Caco-2 (cell line): ENCODE results near the gene OGG1. TPM values are rescaled to one million over a fixed set of nuclear protein-coding genes. Genes with fewer than 3 reads are reported as not detected.

Experiments
- BruUV-seq: library from RNA; stranded (reverse); fragments of 400-500 nt; replicated peaks from 2 replicates; lab custom pipeline; 2021; lab: Mats Ljungman, UMichigan
- CTCF ChIA-PET: fragments of 300-600 bp; sonication (Branson Sonifier 250); formaldehyde crosslinking; loops from one replicate; lab custom pipeline; 2022; ENCODE audit warnings: antibody characterized with exemption; lab: Charles Lee
- POLR2A ChIA-PET: fragments of 300-600 bp; sonication (Branson Sonifier 250); formaldehyde crosslinking; loops from one replicate; lab custom pipeline; 2022; ENCODE audit warnings: antibody characterized with exemption; lab: Charles Lee
- DNase-seq, 2 experiments: peaks; one replicate each; pipeline versions ENCODE4 v3.0.0 to v3.0.0-alpha.2; 2020 to 2022
- H3K27me3 ChIP-seq: replicated peaks from 2 replicates; pipeline ENCODE4 v1.6.0; 2011; ENCODE audit warnings: low read length; ENCODE audit not compliant: control insufficient read depth, insufficient read depth
- H3K36me3 ChIP-seq: 2 replicates; pipeline ENCODE4 v1.5.1; 2011; ENCODE audit warnings: low read length; ENCODE audit not compliant: control insufficient read depth, insufficient read depth
- H3K4me1 ChIP-seq: fragments of 250-450 bp; sonication (Bioruptor Pico); 2 replicates; pipeline ENCODE4 v1.5.1; 2020; ENCODE audit warnings: mild to moderate bottlenecking
- H3K4me3 ChIP-seq: 2 replicates; pipeline ENCODE4 v1.5.1; 2011; ENCODE audit warnings: low read depth, mild to moderate bottlenecking, control low read depth, low read length
- H3K9me3 ChIP-seq: fragments of 250-450 bp; sonication (Bioruptor Pico); 2 replicates; pipeline ENCODE4 v1.5.1; 2020; ENCODE audit warnings: mild to moderate bottlenecking, moderate library complexity
- H3K27ac Mint-ChIP-seq: one replicate; pipeline ENCODE4 v1.8.0; 2022; ENCODE audit warnings: mixed read lengths; ENCODE audit not compliant: unreplicated experiment
- H3K27me3 Mint-ChIP-seq: one replicate; pipeline ENCODE4 v1.8.0; 2022; ENCODE audit warnings: mixed read lengths; ENCODE audit not compliant: insufficient read depth, unreplicated experiment
- H3K36me3 Mint-ChIP-seq: one replicate; pipeline ENCODE4 v1.8.0; 2022; ENCODE audit warnings: mild to moderate bottlenecking, mixed read lengths; ENCODE audit not compliant: insufficient read depth, unreplicated experiment
- H3K4me1 Mint-ChIP-seq: one replicate; pipeline ENCODE4 v1.8.0; 2022; ENCODE audit warnings: low read depth, mixed read lengths; ENCODE audit not compliant: unreplicated experiment
- H3K4me3 Mint-ChIP-seq: one replicate; pipeline ENCODE4 v1.8.0; 2022; ENCODE audit warnings: mild to moderate bottlenecking, moderate library complexity, mixed read lengths; ENCODE audit not compliant: unreplicated experiment
- H3K9me3 Mint-ChIP-seq: one replicate; pipeline ENCODE4 v1.8.0; 2022; ENCODE audit warnings: mixed read lengths; ENCODE audit not compliant: unreplicated experiment
- intact Hi-C: fragments of 100-400 bp; cut with micrococcal nuclease; formaldehyde crosslinking; loops from one replicate; pipeline ENCODE4 v1.10.0; 2022; ENCODE audit not compliant: unreplicated experiment
- total RNA-seq: library from RNA; stranded (reverse); gene quantifications from 2 replicates; pipeline ENCODE4 v1.2.3, GENCODE V29; 2022
- TF ChIP-seq, protein P1 (sequence below), 2 experiments: fragments of 200-600 bp in 1 of 2; IDR thresholded peaks; 1 replicate in 1 of 2; 2 replicates in 1 of 2; pipeline versions ENCODE4 v1.5.1 to v1.8.0; 2011 to 2022; ENCODE audit warnings: antibody characterized with exemption in 1 of 2, control low read depth in 1 of 2, inconsistent platforms in 1 of 2, low read depth in 1 of 2, low read length in 1 of 2, mild to moderate bottlenecking in 1 of 2, moderate library complexity in 1 of 2; ENCODE audit not compliant: insufficient read depth in 1 of 2, severe bottlenecking in 1 of 2, unreplicated experiment in 1 of 2

OGG1 gene
- total RNA-seq, 1 experiment from 2014 or later, result 25.3 TPM

DNA sequence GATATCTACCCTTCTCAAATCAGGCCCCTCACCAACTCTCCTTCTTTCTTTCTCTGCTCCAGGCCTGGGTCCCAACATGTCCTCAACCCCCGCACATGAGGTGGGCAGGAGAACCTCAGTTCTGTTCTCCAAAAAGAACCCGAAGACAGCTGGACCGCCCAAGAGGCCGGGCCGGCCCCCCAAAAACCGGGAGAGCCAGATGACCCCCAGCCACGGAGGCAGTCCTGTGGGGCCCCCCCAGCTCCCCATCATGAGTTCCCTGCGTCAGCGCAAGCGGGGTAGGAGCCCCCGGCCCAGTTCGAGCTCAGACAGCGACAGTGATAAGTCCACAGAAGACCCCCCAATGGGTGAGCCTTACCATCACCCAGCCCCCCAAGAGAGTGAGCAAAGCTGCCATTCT is 5.6 kb upstream of the OGG1 start:
- Histone ChIP-seq H3K27me3 (no peaks in the 10 kb centered on the region), H3K4me3 (no peak overlapping the region), H3K4me1 (0 out of 2 replicates have a peak, but pooled peaks cover 4% of the 10 kb centered on the region), H3K9me3 (no peaks in the 10 kb centered on the region), H3K36me3 (peaks cover 11% of the 10 kb centered on the region)
- no peak overlapping the region for H3K4me3 Mint-ChIP-seq
- ChIA-PET CTCF (no interaction called here), POLR2A (interaction anchor here (0.6 kb wide), 1 partner anchor 13 kb away, joined by 3 read pairs; the partner anchor contains the start of gene BRPF1)
- H3K9me3 Mint-ChIP-seq, result no peaks in the 10 kb centered on the region
- intact Hi-C loops, result no loop called here
- DNase-seq, result no peak
- no TSS peak for BruUV-seq
- TF ChIP-seq, protein P1, sequence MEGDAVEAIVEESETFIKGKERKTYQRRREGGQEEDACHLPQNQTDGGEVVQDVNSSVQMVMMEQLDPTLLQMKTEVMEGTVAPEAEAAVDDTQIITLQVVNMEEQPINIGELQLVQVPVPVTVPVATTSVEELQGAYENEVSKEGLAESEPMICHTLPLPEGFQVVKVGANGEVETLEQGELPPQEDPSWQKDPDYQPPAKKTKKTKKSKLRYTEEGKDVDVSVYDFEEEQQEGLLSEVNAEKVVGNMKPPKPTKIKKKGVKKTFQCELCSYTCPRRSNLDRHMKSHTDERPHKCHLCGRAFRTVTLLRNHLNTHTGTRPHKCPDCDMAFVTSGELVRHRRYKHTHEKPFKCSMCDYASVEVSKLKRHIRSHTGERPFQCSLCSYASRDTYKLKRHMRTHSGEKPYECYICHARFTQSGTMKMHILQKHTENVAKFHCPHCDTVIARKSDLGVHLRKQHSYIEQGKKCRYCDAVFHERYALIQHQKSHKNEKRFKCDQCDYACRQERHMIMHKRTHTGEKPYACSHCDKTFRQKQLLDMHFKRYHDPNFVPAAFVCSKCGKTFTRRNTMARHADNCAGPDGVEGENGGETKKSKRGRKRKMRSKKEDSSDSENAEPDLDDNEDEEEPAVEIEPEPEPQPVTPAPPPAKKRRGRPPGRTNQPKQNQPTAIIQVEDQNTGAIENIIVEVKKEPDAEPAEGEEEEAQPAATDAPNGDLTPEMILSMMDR (IDR thresholded peaks at IDR 0.05; ENCODE audit: insufficient read depth in 1 of 2, low read depth in 1 of 2, low read length in 1 of 2, severe bottlenecking in 1 of 2, unreplicated experiment in 1 of 2), result no peak
- no peak overlapping the region for H3K27ac Mint-ChIP-seq
- H3K4me1 Mint-ChIP-seq, result no peaks in the 10 kb centered on the region
- peaks cover 35% of the 10 kb centered on the region for H3K36me3 Mint-ChIP-seq
- H3K27me3 Mint-ChIP-seq, result no peaks in the 10 kb centered on the region

DNA sequence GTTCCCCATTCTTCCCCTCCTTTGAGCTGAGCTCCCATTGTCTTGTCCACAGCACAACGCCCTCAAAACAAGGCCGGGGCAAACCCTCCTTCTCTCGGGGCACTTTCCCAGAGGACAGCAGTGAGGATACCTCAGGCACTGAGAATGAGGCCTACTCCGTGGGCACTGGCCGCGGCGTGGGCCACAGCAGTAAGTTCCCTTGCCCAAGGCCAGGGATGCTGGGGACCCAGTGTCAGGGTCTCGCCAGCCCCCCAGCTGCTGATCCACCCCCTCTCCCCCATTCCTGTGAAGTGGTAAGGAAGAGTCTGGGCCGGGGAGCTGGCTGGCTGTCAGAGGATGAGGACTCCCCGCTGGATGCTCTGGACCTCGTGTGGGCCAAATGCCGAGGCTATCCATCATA is 4.2 kb upstream of the OGG1 start:
- no peak for DNase-seq
- Mint-ChIP-seq H3K4me1 (no peaks in the 10 kb centered on the region), H3K4me3 (no peak overlapping the region), H3K27me3 (no peaks in the 10 kb centered on the region), H3K27ac (no peak overlapping the region), H3K9me3 (no peaks in the 10 kb centered on the region), H3K36me3 (peaks cover 39% of the 10 kb centered on the region)
- H3K4me3 ChIP-seq, result no peak overlapping the region
- no peaks in the 10 kb centered on the region for H3K27me3 ChIP-seq
- TF ChIP-seq, protein P1 (IDR thresholded peaks at IDR 0.05; ENCODE audit: insufficient read depth in 1 of 2, low read depth in 1 of 2, low read length in 1 of 2, severe bottlenecking in 1 of 2, unreplicated experiment in 1 of 2), result no peak
- CTCF ChIA-PET, result no interaction called here
- peaks cover 5% of the 10 kb centered on the region for H3K36me3 ChIP-seq
- H3K4me1 ChIP-seq, result 0 out of 2 replicates have a peak, but pooled peaks cover 4% of the 10 kb centered on the region
- POLR2A ChIA-PET, result no interaction called here
- BruUV-seq, result no TSS peak
- no peaks in the 10 kb centered on the region for H3K9me3 ChIP-seq
- intact Hi-C loops, result no loop called here

DNA sequence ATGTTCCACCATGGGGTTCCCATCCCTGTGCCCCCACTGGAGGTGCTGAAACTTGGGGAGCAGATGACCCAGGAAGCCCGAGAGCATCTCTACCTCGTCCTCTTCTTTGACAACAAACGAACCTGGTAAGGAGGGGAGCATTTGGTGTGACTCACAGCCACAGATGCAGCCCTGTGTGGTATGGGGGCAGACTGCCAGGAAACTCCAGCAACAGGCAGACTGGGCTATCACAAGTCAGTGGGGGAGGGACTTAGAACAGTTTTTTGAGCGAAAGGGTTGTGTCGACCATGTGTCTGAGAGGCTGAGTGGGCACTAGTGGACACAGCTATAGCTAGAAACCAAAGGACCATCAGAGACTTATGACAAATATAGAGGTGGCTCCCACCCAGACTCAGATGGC is 3.4 kb upstream of the OGG1 start:
- no peak overlapping the region for H3K27ac Mint-ChIP-seq
- Histone ChIP-seq H3K27me3 (no peaks in the 10 kb centered on the region), H3K36me3 (peaks cover 3% of the 10 kb centered on the region), H3K9me3 (no peaks in the 10 kb centered on the region), H3K4me1 (peaks cover 7% of the 10 kb centered on the region; the same call in 1 of the 2 replicates), H3K4me3 (no peak overlapping the region)
- peaks cover 31% of the 10 kb centered on the region for H3K36me3 Mint-ChIP-seq
- H3K9me3 Mint-ChIP-seq, result no peaks in the 10 kb centered on the region
- CTCF ChIA-PET, result no interaction called here
- DNase-seq, result no peak
- POLR2A ChIA-PET, result no interaction called here
- TF ChIP-seq, protein P1 (IDR thresholded peaks at IDR 0.05; ENCODE audit: insufficient read depth in 1 of 2, low read depth in 1 of 2, low read length in 1 of 2, severe bottlenecking in 1 of 2, unreplicated experiment in 1 of 2), result no peak
- intact Hi-C loops, result no loop called here
- BruUV-seq, result no TSS peak
- no peaks in the 10 kb centered on the region for H3K27me3 Mint-ChIP-seq
- no peak overlapping the region for H3K4me3 Mint-ChIP-seq
- H3K4me1 Mint-ChIP-seq, result no peaks in the 10 kb centered on the region
